HL-60 (cell line): ENCODE data around the gene POLR2H.

Source experiments
- DNase-seq, 2 experiments: peaks; one replicate each; pipeline ENCODE4 v3.0.0-alpha.2; 2010 to 2020; ENCODE audit warnings: low read depth in 1 of 2, low spot score in 1 of 2
- H3K27ac ChIP-seq: fragments of 250-450 bp; sonication (Bioruptor Pico); replicated peaks from 2 replicates; pipeline ENCODE4 v1.5.1; 2020; ENCODE audit warnings: mild to moderate bottlenecking, moderate library complexity
- H3K27me3 ChIP-seq: fragments of 250-450 bp; sonication (Bioruptor Pico); 2 replicates; pipeline ENCODE4 v1.5.1; 2021; ENCODE audit warnings: mild to moderate bottlenecking, moderate library complexity; ENCODE audit not compliant: insufficient read depth, poor library complexity, severe bottlenecking
- H3K4me3 ChIP-seq: replicated peaks from 2 replicates; pipeline ENCODE4 v1.5.1; 2011; ENCODE audit warnings: mild to moderate bottlenecking, control low read depth, low read length; ENCODE audit not compliant: insufficient read depth
- CTCF ChIP-seq: IDR thresholded peaks from one replicate; pipeline ENCODE4 v1.5.1; 2011; ENCODE audit warnings: low read length, control low read depth, inconsistent platforms; ENCODE audit not compliant: insufficient read depth
- GABPA ChIP-seq: IDR thresholded peaks from 2 replicates; pipeline ENCODE4 v1.6.1; 2012; ENCODE audit warnings: low read depth
- POLR2AphosphoS5 ChIP-seq: IDR thresholded peaks from 2 replicates; pipeline ENCODE4 v1.6.1; 2012; ENCODE audit warnings: low read depth
- REST ChIP-seq: IDR thresholded peaks from 2 replicates; pipeline ENCODE4 v1.6.1; 2012; ENCODE audit warnings: low read depth; ENCODE audit not compliant: insufficient replicate concordance
- SPI1 ChIP-seq: IDR thresholded peaks from 2 replicates; pipeline ENCODE4 v1.6.1; 2012; ENCODE audit warnings: low read depth, mild to moderate bottlenecking, borderline replicate concordance

POLR2H gene

DNA sequence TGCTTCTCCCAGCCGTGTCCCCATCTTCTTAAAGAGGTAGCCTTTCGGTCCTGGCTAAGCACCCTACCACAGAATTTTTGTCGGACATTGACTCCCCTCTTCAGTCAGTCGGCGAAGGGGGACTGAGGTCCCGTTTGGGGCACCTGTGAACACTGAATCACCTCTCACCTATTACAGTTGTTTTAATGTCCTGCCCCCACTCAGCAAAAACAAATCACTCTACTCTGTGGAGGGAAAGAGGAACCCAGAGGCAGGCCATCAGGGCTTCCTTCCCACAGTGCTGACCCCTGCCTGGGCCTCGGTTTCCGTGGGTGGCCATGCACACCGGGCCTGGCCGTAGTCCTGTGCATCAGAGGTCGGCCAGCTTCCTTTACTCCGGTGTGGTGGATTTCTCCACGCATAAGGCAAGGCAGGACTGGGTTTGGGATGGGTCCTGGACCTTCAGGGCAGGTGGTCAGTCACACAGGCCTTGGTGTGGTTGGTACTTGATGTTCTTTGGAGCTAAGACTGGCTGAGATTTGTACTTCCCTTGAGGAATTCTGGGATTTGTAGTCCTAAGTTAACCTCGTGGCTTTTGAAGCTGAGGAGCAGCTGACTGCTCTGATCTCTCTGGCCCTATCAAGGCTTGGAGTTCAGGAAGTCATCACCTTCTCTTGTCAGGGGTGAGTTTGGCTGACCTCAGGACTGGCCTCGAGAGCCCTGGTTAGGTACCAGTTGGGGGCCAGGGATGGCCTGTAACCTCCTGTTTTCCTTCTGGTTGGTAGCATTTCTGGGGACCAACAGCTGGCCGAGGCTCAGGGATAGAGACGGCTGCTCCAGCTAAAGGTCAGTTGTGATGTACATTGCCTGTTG is 24.7 kb upstream of the POLR2H start:
- TF ChIP-seq SPI1 (peak; percentile 14; the same call in 1 of the 2 replicates), CTCF (no peak)
- no peak overlapping the region for H3K27ac ChIP-seq
- no peak for DNase-seq
- H3K4me3 ChIP-seq: no peak overlapping the region; the same call in 1 of the 2 replicates
- no peaks in the 10 kb centered on the region for H3K27me3 ChIP-seq

DNA sequence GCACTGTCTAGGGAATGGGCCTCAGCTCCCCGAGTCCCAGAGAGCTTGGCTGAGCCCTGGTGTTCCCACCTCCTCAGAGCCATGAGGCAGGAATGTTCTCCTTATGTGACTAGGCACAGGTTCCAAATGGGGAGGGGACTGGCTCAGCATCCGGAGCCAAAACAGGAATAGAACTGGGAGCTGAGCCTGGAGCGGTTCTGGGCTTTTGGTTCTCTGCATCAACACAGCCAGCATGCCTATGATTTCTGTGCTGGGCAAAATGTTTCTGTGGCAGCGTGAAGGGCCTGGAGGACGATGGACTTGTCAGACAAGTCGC is 24.2 kb upstream of the POLR2H start, which contains the start of gene FAM131A:
FAM131A (plus strand) TSS at position 202 of the 316 bp plus-strand sequence; CDS start at position 233, 31 bp downstream.
- H3K27me3 ChIP-seq: no peaks in the 10 kb centered on the region
- no peak within 1 kb of the TSS for H3K4me3 ChIP-seq
- TF ChIP-seq CTCF (no peak), REST (no peak), GABPA (no peak), SPI1 (no peak), POLR2AphosphoS5 (no peak)
- no peak within 1 kb of the TSS for H3K27ac ChIP-seq
- no peak for DNase-seq

- Histone ChIP-seq H3K27ac (no peak overlapping the region), H3K27me3 (no peaks in the 10 kb centered on the region), H3K4me3 (no peak overlapping the region)
- no peak for DNase-seq
- TF ChIP-seq SPI1 (no peak), POLR2AphosphoS5 (no peak), REST (no peak)
These were observed 23.5 kb upstream of the POLR2H start for GRCh38 chr3:184337981-184338380.

- H3K27me3 ChIP-seq: no peaks in the 10 kb centered on the region
- TF ChIP-seq CTCF (no peak), REST (no peak), GABPA (no peak), SPI1 (no peak), POLR2AphosphoS5 (no peak)
- H3K4me3 ChIP-seq: no peak overlapping the region
- H3K27ac ChIP-seq: no peak overlapping the region
- DNase-seq: no peak
These were observed 23.0 kb upstream of the POLR2H start for GRCh38 chr3:184338511-184338945.
